ENCODE results near the gene ADAT3.

DNA sequence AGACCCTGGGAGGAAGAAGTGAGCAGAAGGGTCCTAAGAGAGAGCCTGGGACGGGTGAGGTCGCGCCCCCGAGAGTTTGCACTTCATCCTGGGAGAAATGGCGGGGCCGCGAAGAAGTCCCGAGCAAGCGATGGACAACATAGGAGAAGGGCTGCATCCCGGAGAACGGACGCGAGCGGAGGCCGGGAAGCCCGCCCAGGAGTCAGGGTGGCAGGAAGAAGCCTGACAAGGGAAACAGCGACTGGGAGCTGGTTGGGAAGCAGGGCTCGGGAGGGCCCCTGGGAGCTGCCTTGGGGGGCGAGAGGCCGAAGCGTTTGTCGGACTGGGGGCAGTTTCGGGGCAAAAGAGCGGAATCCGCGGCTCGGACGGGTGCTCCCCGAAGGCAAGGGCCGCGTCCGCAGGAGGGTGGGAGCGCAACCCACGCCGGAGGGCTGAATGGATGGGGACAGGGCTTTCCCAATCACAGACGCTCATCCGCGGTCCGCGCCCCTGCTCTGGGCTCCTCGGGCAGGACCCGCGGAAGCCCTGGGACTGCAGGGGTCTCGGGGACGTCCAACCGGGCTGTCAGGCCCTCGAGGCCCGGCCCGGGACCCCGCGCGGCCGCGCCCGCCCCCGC, 20.4 kb upstream of the ADAT3 start:
- TF ChIP-seq, protein P1, sequence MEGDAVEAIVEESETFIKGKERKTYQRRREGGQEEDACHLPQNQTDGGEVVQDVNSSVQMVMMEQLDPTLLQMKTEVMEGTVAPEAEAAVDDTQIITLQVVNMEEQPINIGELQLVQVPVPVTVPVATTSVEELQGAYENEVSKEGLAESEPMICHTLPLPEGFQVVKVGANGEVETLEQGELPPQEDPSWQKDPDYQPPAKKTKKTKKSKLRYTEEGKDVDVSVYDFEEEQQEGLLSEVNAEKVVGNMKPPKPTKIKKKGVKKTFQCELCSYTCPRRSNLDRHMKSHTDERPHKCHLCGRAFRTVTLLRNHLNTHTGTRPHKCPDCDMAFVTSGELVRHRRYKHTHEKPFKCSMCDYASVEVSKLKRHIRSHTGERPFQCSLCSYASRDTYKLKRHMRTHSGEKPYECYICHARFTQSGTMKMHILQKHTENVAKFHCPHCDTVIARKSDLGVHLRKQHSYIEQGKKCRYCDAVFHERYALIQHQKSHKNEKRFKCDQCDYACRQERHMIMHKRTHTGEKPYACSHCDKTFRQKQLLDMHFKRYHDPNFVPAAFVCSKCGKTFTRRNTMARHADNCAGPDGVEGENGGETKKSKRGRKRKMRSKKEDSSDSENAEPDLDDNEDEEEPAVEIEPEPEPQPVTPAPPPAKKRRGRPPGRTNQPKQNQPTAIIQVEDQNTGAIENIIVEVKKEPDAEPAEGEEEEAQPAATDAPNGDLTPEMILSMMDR (IDR thresholded peaks at IDR 0.05; ENCODE audit: borderline replicate concordance, extremely low read depth, low read length, poor library complexity, severe bottlenecking), result no peak
- TF ChIP-seq EZH2 (IDR thresholded peaks at IDR 0.05; ENCODE audit: borderline replicate concordance, low read depth, low read length, severe bottlenecking), result no peak
